Measurements from ENCODE around the gene TPCN2. TPM values are rescaled to one million over a fixed set of nuclear protein-coding genes. Genes with fewer than 3 reads are reported as not detected.
A peak's percentile ranks its signal among the peaks of the same experiment; 100 is the strongest.

Gene TPCN2
- total and polyA plus RNA-seq, 2 of the 8 experiments (the other 6 are each of a cell fraction or from before 2014, with no cell fraction given), result 9.7 to 18.6 TPM

- no peak overlapping the region for H3K4ac ChIP-seq (replicated peaks; ENCODE audit: insufficient read length, low read depth, low read length)
- H2AK5ac ChIP-seq (ENCODE audit: low read depth, low read length), result no peak overlapping the region; the same call in 1 of the 2 replicates
- ChIA-PET CTCF (ENCODE audit: partially characterized antibody) (interaction anchor here (0.7 to 1.4 kb wide), 2 partner anchors 544 to 652 kb away, joined by 3 read pairs; no protein-coding TSS in a partner anchor), POLR2A (ENCODE audit: partially characterized antibody) (no interaction called here)
- H3K4me3 ChIP-seq (ENCODE audit: extremely low read depth in 1 of 4, insufficient read depth in 2 of 4, low read depth in 3 of 4, low read length in 4 of 4), result no peak overlapping the region
- no peaks in the 10 kb centered on the region for H3K36me3 ChIP-seq (ENCODE audit: control insufficient read depth in 2 of 4, insufficient read depth in 4 of 4, low read length in 3 of 4)
- H3K14ac ChIP-seq (ENCODE audit: insufficient read length), result no peak overlapping the region
- no peaks in the 10 kb centered on the region for H4K20me1 ChIP-seq (replicated peaks in 1 of 2; ENCODE audit: control insufficient read depth in 1 of 2, insufficient read depth in 2 of 2, low read length in 2 of 2)
- H2BK15ac ChIP-seq (ENCODE audit: low read length), result 0 out of 2 replicates have a peak overlapping the region, but pooled peaks have one; percentile 92
- WGBS, 2 experiments (ENCODE audit: extremely low coverage in 1 of 2, insufficient coverage in 1 of 2, insufficient read length in 1 of 2, insufficient replicate concordance in 2 of 2, low coverage in 1 of 2, low lambda C conversion rate in 2 of 2, missing lambda C conversion rate in 1 of 2), result 94% methylated on average over 12 of the region's 12 CpGs; no CpG with 5 or more reads in 1 of the 2 experiments
- no peak overlapping the region for H2AFZ ChIP-seq (ENCODE audit: low read length)
- no peak overlapping the region for H3K23ac ChIP-seq (ENCODE audit: insufficient read length)
- no peak overlapping the region for H4K5ac ChIP-seq (ENCODE audit: insufficient read length, low read depth, low read length)
- H4K91ac ChIP-seq (replicated peaks; ENCODE audit: insufficient read length, low read length), result no peak overlapping the region
- H3K27me3 ChIP-seq (replicated peaks in 1 of 4; ENCODE audit: control insufficient read depth in 3 of 4, extremely low read depth in 1 of 4, insufficient read depth in 3 of 4, low read length in 3 of 4), result peaks cover 0 to 4% (median under 1%) of the 10 kb centered on the region in 4 experiments; a peak in 2 of 7 replicates
- H3K79me1 ChIP-seq (ENCODE audit: low read depth, low read length), result no peaks in the 10 kb centered on the region
- FAIRE-seq (no peak), DNase-seq (ENCODE audit: low read depth in 1 of 2, low spot score in 2 of 2) (no peak)
- H3K27ac ChIP-seq (ENCODE audit: low read depth, low read length), result no peak overlapping the region
- H2BK12ac ChIP-seq (ENCODE audit: low read depth, low read length), result no peak overlapping the region
- H2BK20ac ChIP-seq (ENCODE audit: low read length), result peak overlapping the region; percentile 72; the same call in 1 of the 2 replicates
- peak overlapping the region; percentile 39; the same call in 1 of the 2 replicates for H2BK5ac ChIP-seq (ENCODE audit: low read depth, low read length)
- H3K56ac ChIP-seq (replicated peaks; ENCODE audit: insufficient read length, low read depth, low read length), result no peak overlapping the region
- no peak overlapping the region; the same call in 1 of the 2 replicates for H3K18ac ChIP-seq (ENCODE audit: extremely low read depth, low read length)
- H3K4me2 ChIP-seq (ENCODE audit: insufficient read depth in 1 of 2, low read depth in 2 of 2, low read length in 2 of 2), result no peak overlapping the region
- peaks cover 0 to 3% of the 10 kb centered on the region in 2 experiments; a peak in 2 of 4 replicates for H3K9me3 ChIP-seq (ENCODE audit: insufficient read depth in 2 of 2, low read depth in 1 of 2, low read length in 1 of 2)
- no peak overlapping the region for H2BK120ac ChIP-seq (replicated peaks; ENCODE audit: low read depth, low read length)
- H3K79me2 ChIP-seq (ENCODE audit: control insufficient read depth in 1 of 2, insufficient read depth in 2 of 2, low read length in 2 of 2), result no peaks in the 10 kb centered on the region
- H4K8ac ChIP-seq (ENCODE audit: extremely low read depth, insufficient read depth, low read length), result no peak overlapping the region
- no peak overlapping the region for H3K9ac ChIP-seq (replicated peaks in 1 of 4; ENCODE audit: extremely low read depth in 1 of 4, low read depth in 3 of 4, low read length in 3 of 4)
- peaks cover 0 to 27% (median 20%) of the 10 kb centered on the region in 4 experiments; a peak in 6 of 7 replicates for H3K4me1 ChIP-seq (replicated peaks in 1 of 4; ENCODE audit: control insufficient read depth in 3 of 4, insufficient read depth in 4 of 4, low read length in 3 of 4)
- peaks cover 3% of the 10 kb centered on the region; the same call in 1 of the 2 replicates for H3K23me2 ChIP-seq (ENCODE audit: low read depth, low read length)
- TF ChIP-seq EGR1 (IDR thresholded peaks at IDR 0.05; ENCODE audit: borderline replicate concordance, low read depth, low read length) (no peak), ATF3 (IDR thresholded peaks at IDR 0.05; ENCODE audit: insufficient read depth, low read depth, low read length) (no peak), KDM1A (IDR thresholded peaks at IDR 0.05; ENCODE audit: borderline replicate concordance, low read length) (no peak), TAF1 (IDR thresholded peaks at IDR 0.05; ENCODE audit: low read depth, low read length) (no peak), USF2 (IDR thresholded peaks at IDR 0.05; ENCODE audit: low read length) (no peak), KDM5A (IDR thresholded peaks at IDR 0.05; ENCODE audit: low read length) (no peak), TBP (IDR thresholded peaks at IDR 0.05; ENCODE audit: low read depth, low read length) (no peak), CREB1 (IDR thresholded peaks at IDR 0.05) (no peak), SP2 (IDR thresholded peaks at IDR 0.05; ENCODE audit: low read length) (no peak), POU5F1 (IDR thresholded peaks at IDR 0.05; ENCODE audit: low read depth, low read length) (no peak), CTBP2 (IDR thresholded peaks at IDR 0.05; ENCODE audit: borderline replicate concordance, insufficient read depth, insufficient read length, low read length) (no peak)
Observed at GRCh38 chr11:69126286-69126685, 77.6 kb downstream of the TPCN2 start.
